Measurements from ENCODE around the gene VPS37B.

- TF ChIP-seq GATA3 (IDR thresholded peaks at IDR 0.05; ENCODE audit: low read depth, low read length) (no peak), GATA2 (IDR thresholded peaks at IDR 0.05; ENCODE audit: low read depth, low read length) (no peak)
Measured at GRCh38 chr12:122875590-122876220, 20.2 kb downstream of the VPS37B start.
